BE2C (cell line): ENCODE measurements around the gene CDC42BPG.
A peak's percentile ranks its signal among the peaks of the same experiment; 100 is the strongest.

ENCODE experiments used
- DNase-seq: peaks from one replicate; pipeline ENCODE4 v3.0.0-alpha.2; 2020
- H3K27me3 ChIP-seq: fragments of 250-450 bp; sonication (Bioruptor Pico); 2 replicates; pipeline ENCODE4 v1.5.1; 2020; ENCODE audit warnings: mild to moderate bottlenecking
- H3K36me3 ChIP-seq: fragments of 250-450 bp; sonication (Bioruptor Pico); 2 replicates; pipeline ENCODE4 v1.5.1; 2020; ENCODE audit warnings: mild to moderate bottlenecking
- H3K4me1 ChIP-seq: fragments of 250-450 bp; sonication (Bioruptor Pico); 2 replicates; pipeline ENCODE4 v1.5.1; 2020
- H3K4me3 ChIP-seq: 2 replicates; pipeline ENCODE4 v1.5.1; 2011; ENCODE audit warnings: low read depth, low read length
- H3K9me3 ChIP-seq: fragments of 250-450 bp; sonication (Bioruptor Pico); 2 replicates; pipeline ENCODE4 v1.5.1; 2020
- CTCF ChIP-seq: IDR thresholded peaks from 2 replicates; pipeline ENCODE4 v1.5.1; 2012; ENCODE audit warnings: mild to moderate bottlenecking, low read depth, low read length

Gene CDC42BPG

GRCh38 chr11:64857485-64857884 is 13.0 kb upstream of the CDC42BPG start:
- TF ChIP-seq CTCF: no peak
- Histone ChIP-seq H3K9me3 (no peaks in the 10 kb centered on the region), H3K4me1 (peaks cover 19% of the 10 kb centered on the region), H3K27me3 (no peaks in the 10 kb centered on the region), H3K36me3 (peaks cover 4% of the 10 kb centered on the region; the same call in 1 of the 2 replicates), H3K4me3 (no peak overlapping the region)
- DNase-seq: no peak

- H3K4me1 ChIP-seq: peaks cover 19% of the 10 kb centered on the region
- H3K9me3 ChIP-seq: no peaks in the 10 kb centered on the region
- peak; percentile 90 for DNase-seq
- peaks cover 4% of the 10 kb centered on the region; the same call in 1 of the 2 replicates for H3K36me3 ChIP-seq
- TF ChIP-seq CTCF: no peak; the same call in 1 of the 2 replicates
- no peaks in the 10 kb centered on the region for H3K27me3 ChIP-seq
- no peak overlapping the region for H3K4me3 ChIP-seq
These were observed 12.2 kb upstream of the CDC42BPG start for GRCh38 chr11:64856382-64857227.

- no peak for TF ChIP-seq CTCF
- H3K27me3 ChIP-seq: no peaks in the 10 kb centered on the region
- peaks cover 4% of the 10 kb centered on the region; the same call in 1 of the 2 replicates for H3K36me3 ChIP-seq
- H3K4me1 ChIP-seq: peaks cover 19% of the 10 kb centered on the region
- no peak for DNase-seq
- H3K9me3 ChIP-seq: no peaks in the 10 kb centered on the region
- no peak overlapping the region for H3K4me3 ChIP-seq
These were observed 11.3 kb upstream of the CDC42BPG start for GRCh38 chr11:64855596-64856304.

- no peak for TF ChIP-seq CTCF
- peaks cover 4% of the 10 kb centered on the region; the same call in 1 of the 2 replicates for H3K36me3 ChIP-seq
- no peak overlapping the region for H3K4me3 ChIP-seq
- H3K4me1 ChIP-seq: peaks cover 19% of the 10 kb centered on the region
- peak; percentile 62 for DNase-seq
- H3K27me3 ChIP-seq: no peaks in the 10 kb centered on the region
- H3K9me3 ChIP-seq: no peaks in the 10 kb centered on the region
These were observed 10.4 kb upstream of the CDC42BPG start for GRCh38 chr11:64854534-64855502.

GRCh38 chr11:64854157-64854533 is 9.7 kb upstream of the CDC42BPG start:
- Histone ChIP-seq H3K36me3 (peaks cover 4% of the 10 kb centered on the region; the same call in 1 of the 2 replicates), H3K9me3 (no peaks in the 10 kb centered on the region), H3K4me3 (no peak overlapping the region), H3K4me1 (peaks cover 19% of the 10 kb centered on the region), H3K27me3 (no peaks in the 10 kb centered on the region)
- no peak for TF ChIP-seq CTCF
- no peak for DNase-seq
